ENCODE measurements around the gene VPS13D. TPM values are rescaled to one million over a fixed set of nuclear protein-coding genes. Genes with fewer than 3 reads are reported as not detected.

Gene VPS13D
- total RNA-seq, 1 experiment from 2014 or later, result 31.6 TPM

GRCh38 chr1:12539320-12539704, 309.5 kb downstream of the VPS13D start:
- CTCF ChIA-PET, result interaction anchor here (1.6 kb wide), 1 partner anchor 10 kb away, joined by 3 read pairs; no protein-coding TSS in a partner anchor
- Histone ChIP-seq H3K4me3 (replicated peaks in 1 of 2; ENCODE audit: low read depth in 1 of 2, low read length in 2 of 2) (0 out of 4 replicates have a peak overlapping the region, but pooled peaks of 1 of the 2 experiments have one; percentile 48), H3K79me2 (ENCODE audit: insufficient read depth, low read length) (no peaks in the 10 kb centered on the region), H3K9me2 (ENCODE audit: insufficient read depth) (no peaks in the 10 kb centered on the region), H3K9ac (ENCODE audit: low read length) (peak overlapping the region; percentile 55; the same call in 1 of the 2 replicates), H3K27me3 (ENCODE audit: insufficient read depth, low read length) (no peaks in the 10 kb centered on the region), H3K27ac (ENCODE audit: low read depth, low read length) (no peak overlapping the region; the same call in 1 of the 2 replicates), H4K20me1 (ENCODE audit: insufficient read depth) (no peaks in the 10 kb centered on the region), H3K9me3 (ENCODE audit: control insufficient read depth in 1 of 2, insufficient read depth in 1 of 2, low read depth in 1 of 2, low read length in 2 of 2) (no peaks in the 10 kb centered on the region), H2AFZ (ENCODE audit: low read depth, low read length, poor library complexity, severe bottlenecking) (no peak overlapping the region), H3K36me3 (ENCODE audit: control insufficient read depth in 1 of 2, insufficient read depth in 2 of 2, low read length in 2 of 2) (no peaks in the 10 kb centered on the region), H3K4me1 (ENCODE audit: control insufficient read depth in 1 of 2, insufficient read depth in 2 of 2, low read length in 2 of 2) (peaks cover 27 to 49% of the 10 kb centered on the region in 2 experiments), H3K4me2 (ENCODE audit: low read length) (peak overlapping the region; percentile 80)
- intact Hi-C loops (cut with micrococcal nuclease), result loop anchor here (2.0 kb wide), 1 partner anchor 79 kb away; the partner anchor contains the start of gene DHRS3
- no peak for ATAC-seq
- RAD21 ChIA-PET (ENCODE audit: low non-redundant PET in 1 of 2, low total read pairs in 2 of 2, uncharacterized antibody in 2 of 2, unreplicated experiment in 2 of 2), result interaction anchor here (0.7 to 1.1 kb wide), 3 partner anchors 8 to 80 kb away, joined by 3 to 5 read pairs (median 3); no protein-coding TSS in a partner anchor
- TSS peak; percentile 76 for BruUV-seq (replicated peaks)
- TF ChIP-seq ELF1 (IDR thresholded peaks at IDR 0.05; ENCODE audit: borderline replicate concordance, low read depth) (no peak), RAD21 (IDR thresholded peaks at IDR 0.05; ENCODE audit: low read depth) (no peak), SIN3A (IDR thresholded peaks at IDR 0.05; ENCODE audit: low read depth) (no peak), CTCF (IDR thresholded peaks at IDR 0.05 in 2 of 3, conservative IDR thresholded peaks at IDR 0.05 in 1 of 3; ENCODE audit: borderline replicate concordance in 1 of 3, insufficient read depth in 1 of 3, low read depth in 2 of 3, low read length in 2 of 3) (no peak), TCF7L2 (IDR thresholded peaks at IDR 0.05; ENCODE audit: borderline replicate concordance, extremely low read depth, insufficient read depth, insufficient read length) (no peak), EGR1 (IDR thresholded peaks at IDR 0.05; ENCODE audit: low read depth) (no peak), EZH2 (IDR thresholded peaks at IDR 0.05) (no peak), YY1 (IDR thresholded peaks at IDR 0.05; ENCODE audit: extremely low read depth, insufficient replicate concordance, low read depth, low read length) (no peak), SP1 (IDR thresholded peaks at IDR 0.05; ENCODE audit: low read depth) (no peak), JUND (IDR thresholded peaks at IDR 0.05) (no peak), EZH2phosphoT487 (IDR thresholded peaks at IDR 0.05; ENCODE audit: borderline replicate concordance) (no peak), ZFX (IDR thresholded peaks at IDR 0.05) (no peak), SRF (IDR thresholded peaks at IDR 0.05; ENCODE audit: low read depth) (no peak), ZBTB33 (IDR thresholded peaks at IDR 0.05; ENCODE audit: extremely low read depth, insufficient replicate concordance, low read length) (no peak)
- TF ChIP-seq, protein P1, sequence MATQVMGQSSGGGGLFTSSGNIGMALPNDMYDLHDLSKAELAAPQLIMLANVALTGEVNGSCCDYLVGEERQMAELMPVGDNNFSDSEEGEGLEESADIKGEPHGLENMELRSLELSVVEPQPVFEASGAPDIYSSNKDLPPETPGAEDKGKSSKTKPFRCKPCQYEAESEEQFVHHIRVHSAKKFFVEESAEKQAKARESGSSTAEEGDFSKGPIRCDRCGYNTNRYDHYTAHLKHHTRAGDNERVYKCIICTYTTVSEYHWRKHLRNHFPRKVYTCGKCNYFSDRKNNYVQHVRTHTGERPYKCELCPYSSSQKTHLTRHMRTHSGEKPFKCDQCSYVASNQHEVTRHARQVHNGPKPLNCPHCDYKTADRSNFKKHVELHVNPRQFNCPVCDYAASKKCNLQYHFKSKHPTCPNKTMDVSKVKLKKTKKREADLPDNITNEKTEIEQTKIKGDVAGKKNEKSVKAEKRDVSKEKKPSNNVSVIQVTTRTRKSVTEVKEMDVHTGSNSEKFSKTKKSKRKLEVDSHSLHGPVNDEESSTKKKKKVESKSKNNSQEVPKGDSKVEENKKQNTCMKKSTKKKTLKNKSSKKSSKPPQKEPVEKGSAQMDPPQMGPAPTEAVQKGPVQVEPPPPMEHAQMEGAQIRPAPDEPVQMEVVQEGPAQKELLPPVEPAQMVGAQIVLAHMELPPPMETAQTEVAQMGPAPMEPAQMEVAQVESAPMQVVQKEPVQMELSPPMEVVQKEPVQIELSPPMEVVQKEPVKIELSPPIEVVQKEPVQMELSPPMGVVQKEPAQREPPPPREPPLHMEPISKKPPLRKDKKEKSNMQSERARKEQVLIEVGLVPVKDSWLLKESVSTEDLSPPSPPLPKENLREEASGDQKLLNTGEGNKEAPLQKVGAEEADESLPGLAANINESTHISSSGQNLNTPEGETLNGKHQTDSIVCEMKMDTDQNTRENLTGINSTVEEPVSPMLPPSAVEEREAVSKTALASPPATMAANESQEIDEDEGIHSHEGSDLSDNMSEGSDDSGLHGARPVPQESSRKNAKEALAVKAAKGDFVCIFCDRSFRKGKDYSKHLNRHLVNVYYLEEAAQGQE (IDR thresholded peaks at IDR 0.05; ENCODE audit: low read depth), result no peak
- no peak for DNase-seq (ENCODE audit: low read depth, low spot score)
- POLR2A ChIA-PET, result interaction anchor here (0.7 to 1.7 kb wide), 4 partner anchors 10 to 77 kb away, joined by 3 to 7 read pairs (median 3); no protein-coding TSS in a partner anchor

All from HCT116 (cell line).